Adipose tissue (tissue), 3 donors: ENCODE results near the gene REP15. TPM values are rescaled to one million over a fixed set of nuclear protein-coding genes. Genes with fewer than 3 reads are reported as not detected.
"Not testable (repeated sequence)": the region's sequence is repeated elsewhere in the genome, so short reads cannot be mapped to it uniquely, and the experiment has no call there.

ENCODE experiments used
- H3K27ac ChIP-seq: one replicate; pipeline ENCODE4 v1.5.1; 2013; ENCODE audit warnings: low read depth, low read length
- WGBS, 3 donors: extraction: QIAGEN DNeasy Blood & Tissue Kit; methylation state at CpG; one replicate each; pipeline ENCODE4 v1.1.7; 2013; 5-methylcytosine and 5-hydroxymethylcytosine counted together
- polyA plus RNA-seq, 3 donors: library from polyadenylated mRNA; stranded (reverse); fragments of 200-250 nt; gene quantifications; one replicate each; pipeline ENCODE4 v1.2.3, GENCODE V29; 2013
- donor health status: healthy with polysubstance abuse.
- donor health status: Bipolar disorder and iron deficiency.
- donor health status: healthy.

REP15 gene
- polyA plus RNA-seq, 3 donors, result 0.30 to 5.2 (median 3.3) TPM

DNA sequence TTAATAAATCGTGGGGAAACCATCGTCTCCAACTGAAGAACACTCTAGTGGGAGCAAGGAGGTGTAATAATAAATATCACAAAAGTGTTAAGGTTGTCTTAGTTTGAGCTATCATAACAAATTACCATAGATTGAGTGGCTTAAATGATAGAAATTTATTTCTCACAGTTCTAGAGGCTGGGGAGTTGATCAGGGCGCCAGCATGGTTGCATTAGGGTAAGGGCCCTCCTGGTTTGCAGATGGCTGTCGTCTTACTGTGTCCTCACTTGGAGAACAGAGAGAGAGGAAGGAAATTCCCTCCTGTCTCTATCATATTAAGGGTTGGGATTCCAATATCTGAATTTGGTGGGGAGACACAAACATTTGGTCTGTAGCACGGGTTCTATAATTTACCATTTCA, 47.4 kb downstream of the REP15 start:
- 97 to 98% (median 97%) methylated on average over 5 of the region's 5 CpGs for WGBS, 3 donors
- H3K27ac ChIP-seq, result no peak overlapping the region

DNA sequence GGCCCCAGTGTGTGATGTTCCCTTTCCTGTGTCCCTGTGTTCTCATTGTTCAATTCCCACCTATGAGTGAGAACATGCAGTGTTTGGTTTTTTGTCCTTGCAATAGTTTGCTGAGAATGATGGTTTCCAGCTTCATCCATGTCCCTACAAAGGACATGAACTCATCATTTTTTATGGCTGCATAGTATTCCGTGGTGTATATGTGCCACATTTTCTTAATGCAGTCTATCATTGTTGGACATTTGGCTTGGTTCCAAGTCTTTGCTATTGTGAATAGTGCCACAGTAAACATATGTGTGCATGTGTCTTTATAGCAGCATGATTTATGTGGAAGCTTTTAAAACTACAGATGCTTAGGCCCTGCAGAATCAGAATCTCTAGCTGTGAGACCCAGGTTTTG, 49.5 kb downstream of the REP15 start:
- H3K27ac ChIP-seq, result not testable (repeated sequence)
- 80 to 93% (median 89%) methylated on average over 1 of the region's 1 CpG for WGBS, 3 donors

Other genes with a start within 250 kb of the REP15 start
- under 1 TPM in 1 of 3 donors, not detected in 2; 0.10 TPM for gene SMCO2, start 249.7 kb upstream of the REP15 start, polyA plus RNA-seq
- 10 to 100 TPM; 12.1 to 35.0 (median 19.6) TPM for gene PPFIBP1, start 172.2 kb upstream of the REP15 start, polyA plus RNA-seq
- gene MRPS35, start 14.4 kb downstream of the REP15 start, polyA plus RNA-seq, result 10 to 100 TPM; 14.1 to 33.6 (median 27.8) TPM
- gene KLHL42, start 83.8 kb downstream of the REP15 start, polyA plus RNA-seq, result 1 to 10 TPM; 8.0 to 9.7 (median 8.2) TPM
- gene MANSC4, start 83.8 kb downstream of the REP15 start, polyA plus RNA-seq, result under 1 TPM in 1 of 3 donors, not detected in 2; 0.08 TPM